HG02840 (cell line): Measurements from ENCODE around the gene ZNF423.

ENCODE experiments used
- ATAC-seq: cut with Tn5 transposase; IDR thresholded peaks from one replicate; pipeline ENCODE4 v1.9.1; 2021; ENCODE audit warnings: mild to moderate bottlenecking, moderate library complexity, moderate number of reproducible peaks; ENCODE audit not compliant: unreplicated experiment, low FRiP score

Gene ZNF423

DNA sequence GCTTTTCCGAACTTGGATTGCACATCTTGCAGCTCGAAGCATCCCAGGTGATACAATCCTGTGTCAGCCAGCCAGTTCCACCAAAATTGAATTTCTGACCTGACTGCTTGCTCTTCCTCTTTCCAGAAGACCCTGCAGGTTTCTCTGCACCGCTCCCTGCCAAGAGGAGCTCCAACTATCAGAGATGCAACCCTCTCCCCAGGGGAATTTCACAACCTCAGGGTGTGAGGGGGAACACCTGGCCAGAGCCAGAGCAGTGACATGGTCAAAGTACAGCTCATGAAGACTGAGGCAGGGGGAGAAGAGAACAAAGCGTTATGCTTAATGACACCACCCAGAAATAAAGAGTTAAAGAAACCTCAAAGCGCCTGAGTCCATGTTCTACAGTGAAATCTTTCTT is 25.0 kb downstream of the ZNF423 start:
- no peak for ATAC-seq

DNA sequence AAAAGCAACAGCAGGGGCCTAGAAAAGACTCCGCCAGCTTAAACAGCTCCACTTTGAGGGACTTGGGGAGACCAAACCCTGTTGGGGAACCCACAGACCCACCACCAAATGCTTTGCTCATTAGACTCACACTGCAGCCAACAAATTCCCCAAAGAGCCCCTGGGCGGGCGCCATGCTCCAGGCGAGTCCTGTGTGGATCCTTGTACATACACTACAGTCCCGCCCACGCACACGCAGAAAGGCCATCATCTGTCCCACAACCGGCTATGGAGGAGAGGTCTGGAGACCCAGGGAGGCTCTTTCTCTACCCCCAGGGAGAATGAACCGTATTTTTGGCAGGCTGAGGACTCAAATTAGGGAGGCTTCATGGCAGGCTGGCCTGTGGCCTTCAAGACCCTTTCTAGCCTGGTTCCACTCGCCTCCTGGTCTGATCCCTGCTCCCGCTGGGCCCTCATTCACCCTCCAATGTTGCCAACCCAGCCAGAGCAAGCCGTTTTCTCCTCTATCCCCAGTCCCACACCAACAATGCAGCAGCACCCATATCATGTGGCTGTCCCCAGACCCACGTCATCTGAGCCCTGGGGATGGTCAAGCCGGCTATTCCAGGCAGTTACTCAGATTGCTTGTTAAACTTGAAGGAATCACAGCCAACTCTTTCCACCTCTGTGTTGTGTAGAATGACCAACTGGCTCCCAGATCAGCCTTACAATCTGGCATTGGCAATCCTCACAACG is 27.2 kb downstream of the ZNF423 start:
- no peak for ATAC-seq

DNA sequence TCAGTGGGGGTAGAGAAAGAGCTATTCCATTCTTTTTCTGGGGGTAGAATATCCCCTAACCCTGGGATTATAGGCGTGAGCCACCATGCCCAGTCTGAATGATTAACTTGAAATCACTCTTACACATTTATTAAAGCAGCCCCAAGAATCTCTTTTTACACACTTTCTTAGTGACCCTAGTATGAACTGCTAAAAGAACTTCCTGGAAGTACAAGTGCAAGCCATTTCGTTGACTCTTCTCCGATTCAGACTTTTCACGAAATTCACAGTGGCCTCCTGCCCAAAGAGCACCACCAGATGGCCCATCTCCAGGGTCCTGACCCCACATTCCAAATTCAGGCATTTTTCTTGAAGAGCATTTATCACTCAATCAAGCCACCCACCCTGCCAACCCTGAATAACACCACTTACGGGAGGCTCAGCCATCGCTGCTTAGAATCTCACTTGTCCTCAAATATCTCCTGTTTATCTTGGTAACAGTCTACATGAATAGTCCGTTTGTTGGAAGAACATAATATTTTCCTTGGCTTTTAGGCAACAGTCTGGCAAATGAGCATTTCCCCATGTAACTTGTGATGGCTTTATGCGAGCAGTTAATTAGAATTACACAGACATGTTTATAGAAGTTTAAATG is 28.0 kb downstream of the ZNF423 start:
- no peak for ATAC-seq

DNA sequence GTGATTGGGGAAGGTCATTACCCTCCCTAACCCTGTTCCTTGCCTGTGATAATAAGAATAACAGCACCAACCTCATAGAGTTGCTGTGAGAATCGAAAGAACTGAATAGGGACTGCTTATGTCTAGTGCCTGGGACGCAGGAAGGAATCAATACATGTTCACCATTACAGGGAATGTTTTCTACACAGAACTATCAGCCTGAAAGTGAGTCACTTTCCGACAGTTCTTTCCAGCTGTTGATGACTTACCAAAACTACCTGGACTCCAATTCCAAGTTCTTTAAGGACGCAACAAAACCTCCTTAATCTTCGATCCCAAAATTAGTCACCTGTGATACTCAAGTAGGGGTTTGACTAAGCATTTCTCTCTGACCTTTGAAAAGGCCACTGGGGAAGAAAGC is 29.4 kb downstream of the ZNF423 start:
- ATAC-seq: no peak

DNA sequence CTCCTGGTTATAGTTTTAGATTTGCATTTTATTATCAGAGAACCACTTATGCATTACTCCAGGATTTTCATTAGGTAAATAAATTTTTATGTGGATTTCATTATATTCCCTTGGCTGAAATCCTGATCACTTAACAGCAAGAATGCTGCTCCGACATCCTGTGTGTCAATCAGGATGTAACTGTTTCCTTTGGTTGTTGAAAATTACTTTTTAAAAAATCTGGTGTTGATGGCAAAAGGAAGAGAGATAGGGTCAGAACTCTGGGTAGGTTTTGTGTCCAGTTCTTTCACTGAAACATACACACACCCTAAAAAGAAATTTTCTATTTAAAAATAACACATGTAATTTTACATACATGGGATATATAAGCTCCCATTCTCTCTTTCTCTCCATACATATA is 30.9 kb downstream of the ZNF423 start:
- no peak for ATAC-seq

DNA sequence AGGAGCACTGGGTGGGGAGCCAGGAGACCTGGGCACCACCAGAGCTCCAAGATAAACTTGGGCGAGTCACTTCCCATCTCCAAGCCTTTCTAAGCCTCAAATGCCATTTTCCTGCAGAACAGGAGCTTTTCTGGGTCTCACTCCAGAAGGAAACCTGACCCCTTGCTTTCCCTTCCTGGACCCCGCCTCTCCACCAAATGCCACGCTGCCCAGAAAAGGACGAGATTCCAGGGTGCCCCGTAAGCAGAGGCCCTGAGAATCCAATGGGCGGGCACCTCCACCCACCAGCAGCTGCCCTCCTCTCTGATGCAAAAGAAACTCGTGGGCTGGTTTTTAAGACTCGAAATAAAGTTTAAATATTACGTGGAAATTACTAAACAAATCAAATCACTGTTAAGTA is 31.3 kb downstream of the ZNF423 start:
- no peak for ATAC-seq

DNA sequence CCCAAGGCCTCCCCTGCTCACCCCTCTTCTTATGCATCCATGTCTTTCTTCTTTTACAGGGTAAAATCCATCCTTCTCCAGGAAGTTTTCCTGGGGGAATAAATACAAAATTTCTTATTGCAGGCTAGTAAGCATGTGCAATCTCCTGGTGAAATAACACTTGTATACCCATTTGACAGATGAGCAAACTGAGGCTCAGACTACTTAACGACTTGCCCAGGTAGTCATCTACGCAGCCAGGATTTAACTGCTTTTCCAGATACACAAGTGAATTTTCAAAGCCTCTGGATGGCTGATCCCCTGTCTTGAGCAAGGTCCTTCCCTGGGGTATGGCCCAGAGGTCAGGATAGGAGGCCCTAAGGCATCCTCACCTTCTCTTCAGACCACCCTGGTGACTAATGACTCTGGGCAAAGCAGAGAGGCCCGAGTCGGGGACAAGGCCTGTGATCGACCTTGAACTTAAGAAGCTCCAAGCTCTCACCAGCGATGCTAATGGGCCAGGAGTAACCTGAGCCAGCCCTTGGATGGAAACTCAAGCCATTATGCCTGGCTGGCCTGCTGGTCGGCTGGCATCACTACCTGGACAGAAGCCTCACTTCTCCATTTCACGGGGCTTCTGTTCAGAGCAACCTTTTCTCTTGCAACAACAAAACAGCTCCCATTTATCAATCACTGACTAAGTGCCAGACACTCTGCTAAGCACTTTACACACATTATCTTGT is 33.1 kb downstream of the ZNF423 start:
- ATAC-seq: no peak

DNA sequence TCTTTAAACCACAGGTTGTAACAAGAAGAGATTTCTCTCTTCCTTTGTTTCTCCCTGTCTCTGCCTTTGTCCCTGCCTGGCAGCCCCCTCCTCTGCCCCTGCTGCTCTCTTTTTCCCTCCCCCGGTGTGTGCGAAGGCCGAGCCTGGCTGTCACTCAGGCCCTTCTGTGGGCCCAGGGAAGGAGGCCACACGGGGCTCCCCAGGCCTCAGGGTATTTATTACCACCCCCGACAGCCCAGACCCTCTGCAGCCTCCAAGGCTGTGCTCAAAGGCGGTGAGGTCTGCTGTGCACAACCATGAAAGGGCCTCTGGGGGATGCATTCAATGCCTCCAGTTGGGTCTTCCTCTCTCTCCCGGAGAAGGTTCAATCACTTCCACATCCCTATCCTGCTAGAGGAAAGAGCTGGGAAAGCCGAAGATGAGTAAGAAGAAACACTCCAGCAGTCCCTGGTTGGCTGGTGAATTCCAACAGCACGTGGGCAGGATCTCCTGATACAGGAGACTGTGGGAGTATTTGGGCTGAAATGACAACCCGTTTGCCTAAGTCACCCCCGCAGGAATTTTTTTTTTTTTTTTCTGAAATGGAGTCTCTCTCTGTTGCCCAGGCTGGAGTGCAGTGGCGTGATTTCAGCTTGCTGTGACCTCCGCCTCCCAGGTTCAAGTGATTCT is 34.2 kb downstream of the ZNF423 start:
- no peak for ATAC-seq

DNA sequence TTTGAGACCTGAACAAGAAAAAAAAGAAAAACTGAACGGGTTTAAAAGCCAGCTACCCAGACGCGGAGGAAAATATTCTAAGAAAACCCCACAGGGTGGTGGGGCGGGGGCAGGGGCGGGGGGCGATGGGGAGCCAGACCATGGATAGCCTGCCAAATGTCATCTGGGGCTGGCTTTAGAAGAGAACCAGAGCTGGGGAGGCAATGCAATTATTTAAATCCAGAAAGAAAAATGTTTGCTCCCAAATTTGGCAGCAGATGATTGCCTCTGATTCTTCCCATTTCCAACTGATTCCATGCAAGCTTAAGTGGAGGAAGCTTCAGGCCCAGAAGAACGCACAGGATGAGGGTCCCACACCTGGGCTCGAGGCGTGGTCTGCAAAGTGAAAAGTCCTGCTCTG is 34.8 kb downstream of the ZNF423 start:
- no peak for ATAC-seq

DNA sequence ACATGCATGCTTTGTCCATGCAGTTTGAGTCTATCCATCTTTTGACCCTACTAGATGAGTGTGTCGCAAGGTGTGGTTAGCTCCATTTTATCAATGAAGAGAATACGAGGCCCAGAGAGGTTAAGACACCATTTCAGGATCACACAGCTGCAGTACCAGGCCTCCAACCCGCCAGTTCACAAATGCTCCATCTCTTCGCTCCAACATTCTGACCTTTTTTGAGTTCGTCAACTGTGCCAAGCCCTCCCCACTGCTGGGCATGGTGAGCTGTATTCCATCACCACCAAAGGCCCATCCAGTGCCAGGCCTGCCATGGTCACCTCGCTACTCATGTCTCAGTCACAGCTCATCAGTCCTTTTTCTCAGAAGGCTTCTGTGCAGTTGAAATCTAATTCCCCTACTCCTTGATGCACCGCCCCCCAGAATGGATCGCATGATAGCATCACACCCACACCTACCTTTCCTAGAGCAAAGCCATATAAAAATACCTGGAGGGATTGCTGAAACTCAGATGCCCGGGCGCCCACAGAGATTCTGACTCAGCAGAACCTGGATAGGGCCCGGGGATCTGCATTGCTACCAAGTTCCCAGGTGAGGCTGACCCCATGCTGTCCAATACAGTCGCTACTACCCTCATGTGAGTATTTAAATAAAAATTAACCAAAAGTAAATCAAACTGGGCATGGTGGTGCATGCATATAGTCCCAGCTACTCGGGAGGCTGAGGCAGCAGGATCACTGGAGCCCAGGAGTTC is 38.0 kb downstream of the ZNF423 start:
- ATAC-seq: no peak

DNA sequence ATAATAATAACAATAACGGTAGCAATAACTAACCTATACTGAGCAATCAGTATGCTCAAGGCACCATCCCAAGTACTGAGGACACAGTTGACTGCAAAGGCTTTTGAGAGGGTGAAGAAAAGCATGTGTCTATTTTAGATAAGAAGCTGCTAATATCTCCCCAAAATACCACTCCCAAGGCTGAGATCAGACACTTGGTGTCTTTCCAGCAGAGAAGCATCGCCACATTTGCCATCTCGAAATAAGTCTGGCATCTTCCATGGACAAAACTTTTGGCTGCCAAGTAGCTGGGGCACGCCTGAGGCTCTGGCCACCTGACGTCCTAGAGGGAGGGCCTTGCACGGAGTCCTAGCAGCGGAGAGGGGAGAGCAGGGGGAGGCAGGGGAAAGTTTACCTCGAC is 39.0 kb downstream of the ZNF423 start:
- ATAC-seq: no peak

DNA sequence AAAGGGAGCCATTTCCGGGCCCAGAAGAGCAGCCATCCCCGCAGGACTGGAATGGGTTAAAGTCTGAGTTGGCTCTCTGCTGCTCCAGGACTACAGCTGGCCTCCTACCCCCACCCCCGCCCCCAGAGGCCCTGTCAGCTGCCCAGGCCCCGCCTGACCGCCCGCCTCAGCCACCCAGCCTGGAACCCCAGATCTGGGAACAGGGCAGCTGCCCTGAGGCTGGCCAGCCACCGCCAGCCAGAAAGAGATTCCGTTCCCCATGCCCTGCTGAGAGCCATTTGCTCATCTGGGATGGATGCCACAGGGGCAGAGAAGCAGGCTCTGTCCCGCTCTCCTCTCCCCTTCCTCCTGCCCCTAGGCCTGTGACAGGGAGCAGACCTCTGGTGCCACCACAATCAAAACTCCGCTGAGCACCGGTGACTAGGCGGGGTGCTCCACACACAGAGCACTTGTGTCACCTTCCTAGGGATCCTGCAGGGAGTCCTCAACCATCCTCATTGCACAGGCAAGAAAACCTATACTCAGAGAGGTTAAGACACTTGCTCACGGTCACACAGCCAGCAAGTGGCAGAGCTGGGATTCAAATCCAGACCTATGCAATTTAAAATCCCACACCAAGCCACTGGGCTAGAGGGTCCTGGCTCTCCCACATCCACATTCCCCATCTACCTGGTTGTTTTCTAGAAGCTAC is 44.1 kb downstream of the ZNF423 start:
- ATAC-seq: no peak

DNA sequence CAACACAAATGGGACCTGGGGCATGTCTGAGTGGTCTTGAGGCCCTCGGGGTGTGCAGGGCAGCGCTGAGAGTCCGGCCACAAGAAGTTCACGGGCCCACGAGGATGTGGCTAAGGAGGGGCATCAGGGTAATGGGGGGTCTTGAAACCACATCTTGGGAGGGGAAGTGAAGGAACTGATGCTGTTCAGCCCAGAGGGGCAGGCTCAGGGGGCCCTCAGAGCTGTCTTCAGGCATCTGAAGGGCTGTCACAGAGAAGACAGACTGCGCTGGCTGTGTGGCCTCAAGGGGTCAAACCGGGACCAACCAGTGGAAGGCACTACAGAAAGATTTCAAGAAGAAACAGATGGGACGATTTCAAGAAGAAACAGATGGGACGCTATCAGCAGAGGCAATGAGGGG is 45.1 kb downstream of the ZNF423 start:
- no peak for ATAC-seq

DNA sequence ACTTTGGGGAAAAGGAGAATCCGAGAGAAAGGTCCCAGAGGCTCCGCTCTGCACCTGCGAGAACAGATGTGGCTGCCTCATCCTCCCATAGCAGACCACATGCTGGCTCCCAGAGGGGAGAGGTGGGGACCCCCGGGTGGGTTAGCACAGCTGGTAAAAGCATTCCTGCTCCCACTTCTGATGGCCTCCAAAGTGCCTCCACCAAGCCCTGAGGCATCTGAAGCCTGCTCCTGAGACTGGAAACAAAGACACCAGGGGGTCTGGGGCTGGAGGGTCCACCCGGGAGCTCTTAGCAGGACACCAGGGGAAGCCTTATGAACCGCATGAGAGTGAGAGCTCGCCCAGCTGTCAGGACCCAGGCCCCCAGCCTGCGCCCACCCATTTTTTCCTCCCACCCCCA is 46.4 kb downstream of the ZNF423 start:
- ATAC-seq: no peak

DNA sequence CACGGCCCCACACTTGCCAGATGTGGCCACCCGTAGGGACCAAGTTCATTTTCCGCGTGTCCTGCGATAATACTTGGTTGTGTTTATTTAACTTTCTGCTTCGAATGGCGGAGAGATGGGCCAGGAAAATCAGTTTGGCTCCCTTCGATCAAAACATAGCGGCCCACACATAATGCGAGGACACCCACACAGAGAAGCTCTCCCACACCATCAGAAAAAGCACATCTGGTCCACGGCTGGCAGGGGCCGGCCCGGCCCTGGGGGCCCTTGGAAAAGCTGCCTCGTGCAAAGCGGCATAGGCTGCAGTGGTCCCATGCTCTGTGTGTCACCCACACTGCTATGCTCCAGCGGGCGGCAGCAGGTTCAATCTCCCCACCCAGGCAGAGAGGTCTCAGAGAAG is 46.9 kb downstream of the ZNF423 start:
- no peak for ATAC-seq

DNA sequence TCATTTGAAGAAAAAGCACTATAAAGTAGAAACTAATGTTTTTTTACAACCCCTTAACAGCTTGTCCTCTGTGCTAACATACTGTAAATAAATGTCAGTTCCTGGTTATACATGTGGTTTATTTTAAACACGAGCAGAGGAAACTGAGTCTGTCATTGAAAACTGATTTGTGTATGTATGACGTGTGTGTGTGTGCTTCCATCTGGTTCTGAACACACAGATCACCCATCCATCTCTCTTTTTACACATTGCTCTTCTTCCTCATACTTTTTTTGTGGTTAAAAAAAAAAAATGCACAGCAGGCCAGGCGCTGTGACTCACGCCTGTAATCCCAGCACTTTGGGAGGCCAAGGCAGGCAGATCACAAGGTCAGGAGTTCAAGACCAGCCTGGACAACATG is 49.5 kb downstream of the ZNF423 start:
- no peak for ATAC-seq

DNA sequence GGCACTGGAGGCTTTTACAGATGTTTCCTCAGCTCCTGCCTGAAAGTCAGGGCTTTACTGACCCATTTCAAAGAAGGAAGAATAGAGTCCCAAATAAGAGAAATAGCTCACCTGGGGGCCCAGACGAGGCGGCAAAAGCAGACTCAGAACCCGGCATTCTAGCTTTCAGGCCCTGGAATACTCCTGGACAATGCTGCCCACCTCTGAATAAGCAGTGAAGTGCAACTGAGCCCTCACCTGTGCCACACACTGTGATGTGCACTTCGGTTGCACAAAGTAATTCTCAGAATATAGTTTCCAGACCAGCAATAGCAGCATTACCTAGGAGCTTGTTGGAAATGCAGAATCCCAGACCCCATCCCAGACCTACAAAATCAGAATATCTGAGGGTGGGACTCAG is 54.6 kb downstream of the ZNF423 start:
- no peak for ATAC-seq

DNA sequence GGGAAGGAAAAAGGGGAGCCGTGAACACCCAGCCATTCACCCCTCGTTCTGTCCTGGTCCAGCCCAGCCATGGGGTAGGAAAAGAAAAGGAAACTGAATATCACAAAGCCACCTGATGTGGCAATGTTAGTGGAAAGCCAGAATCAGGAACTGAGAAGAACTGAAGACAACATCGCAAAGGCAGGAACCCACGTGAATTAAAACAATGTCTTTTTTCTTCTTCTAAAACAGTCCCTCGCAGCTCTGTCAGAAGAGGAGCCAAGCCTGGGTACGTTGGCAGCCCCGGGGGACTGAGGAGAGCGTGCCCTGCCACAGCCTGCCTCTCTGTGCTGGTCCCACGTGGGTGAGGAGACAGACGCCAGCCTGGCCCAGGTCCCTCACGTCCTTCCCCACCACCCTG is 55.0 kb downstream of the ZNF423 start:
- ATAC-seq: no peak

DNA sequence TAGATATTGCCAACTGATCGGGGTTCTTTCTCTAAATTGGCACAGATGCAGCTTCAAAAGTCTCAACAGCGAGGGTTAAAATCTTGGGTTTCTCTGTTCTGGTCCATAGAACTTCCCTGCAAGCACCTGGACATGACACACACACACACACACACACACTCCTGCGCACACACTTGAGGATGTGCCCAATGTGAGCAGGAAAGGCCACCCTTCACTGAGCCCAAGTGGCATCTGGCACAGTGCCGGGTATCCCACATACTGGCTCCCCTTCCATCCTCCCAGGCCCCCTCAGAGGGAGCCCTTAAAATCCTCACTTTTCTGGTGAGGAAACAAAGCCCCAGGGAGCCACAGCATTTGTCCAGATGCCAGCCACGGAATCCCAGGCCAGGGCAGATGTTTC is 55.5 kb downstream of the ZNF423 start:
- no peak for ATAC-seq

DNA sequence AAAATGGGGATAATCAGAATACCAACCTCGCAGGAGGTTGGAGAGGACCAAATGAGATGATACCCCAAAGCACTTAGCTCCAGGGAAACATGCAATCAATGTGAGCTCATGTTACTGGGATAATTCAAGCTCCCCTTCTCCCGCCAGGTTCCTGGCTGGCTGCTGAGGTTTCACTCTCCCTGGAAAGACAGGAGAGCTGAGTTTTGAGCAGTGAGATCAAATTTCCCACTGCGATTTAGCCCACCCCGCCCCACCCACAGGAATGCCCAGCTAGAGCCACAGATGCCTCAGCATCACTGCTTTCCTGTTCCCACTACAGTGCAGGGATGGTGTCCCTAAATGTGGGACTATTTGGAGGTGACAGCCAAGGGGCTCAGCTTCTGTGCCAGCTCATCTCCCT is 56.7 kb downstream of the ZNF423 start:
- no peak for ATAC-seq
